Ishikawa (cell line): ENCODE measurements around the gene ANKRD11.

Source experiments
- CEBPB ChIP-seq: IDR thresholded peaks from 2 replicates; pipeline ENCODE4 v1.6.1; 2012
- CREB1 ChIP-seq: IDR thresholded peaks from 2 replicates; pipeline ENCODE4 v1.6.1; 2012; ENCODE audit warnings: low read depth
- EGR1 ChIP-seq: IDR thresholded peaks from 2 replicates; pipeline ENCODE4 v1.6.1; 2012
- EP300 ChIP-seq: IDR thresholded peaks from 2 replicates; pipeline ENCODE4 v1.6.1; 2012; ENCODE audit warnings: borderline replicate concordance
- FOXM1 ChIP-seq: IDR thresholded peaks from 2 replicates; pipeline ENCODE4 v1.6.1; 2012; ENCODE audit warnings: low read depth, borderline replicate concordance
- NFIC ChIP-seq: IDR thresholded peaks from 2 replicates; pipeline ENCODE4 v1.6.1; 2012
- RAD21 ChIP-seq: IDR thresholded peaks from 2 replicates; pipeline ENCODE4 v1.6.1; 2012; ENCODE audit warnings: low read depth
- REST ChIP-seq: IDR thresholded peaks from 2 replicates; pipeline ENCODE4 v1.6.1; 2012; ENCODE audit warnings: low read depth, mild to moderate bottlenecking
- TAF1 ChIP-seq: IDR thresholded peaks from 2 replicates; pipeline ENCODE4 v1.6.1; 2012; ENCODE audit warnings: low read depth, mild to moderate bottlenecking
- TCF12 ChIP-seq: IDR thresholded peaks from 2 replicates; pipeline ENCODE4 v1.6.1; 2012; ENCODE audit warnings: low read depth
- TEAD4 ChIP-seq: IDR thresholded peaks from 2 replicates; pipeline ENCODE4 v1.6.1; 2012
- YY1 ChIP-seq: IDR thresholded peaks from 2 replicates; pipeline ENCODE4 v1.6.1; 2012; ENCODE audit warnings: low read depth
- ZBTB7A ChIP-seq: IDR thresholded peaks from 2 replicates; pipeline ENCODE4 v1.6.1; 2012; ENCODE audit warnings: low read depth
- TF ChIP-seq, protein P1 (sequence below): IDR thresholded peaks from 2 replicates; pipeline ENCODE4 v1.6.1; 2012
- TF ChIP-seq, protein P2 (sequence below): IDR thresholded peaks from 2 replicates; pipeline ENCODE4 v1.6.1; 2012

ANKRD11 gene

GRCh38 chr16:89330177-89330856, 160.0 kb downstream of the ANKRD11 start:
- TF ChIP-seq NFIC = peak; percentile 98
- peak; percentile 79 for TF ChIP-seq FOXM1
- TF ChIP-seq CREB1 = no peak
- TF ChIP-seq TAF1 = no peak
- TF ChIP-seq CEBPB = 0 out of 2 replicates have a peak, but pooled peaks have one; percentile 34
- TF ChIP-seq YY1 = peak; percentile 58; the same call in 1 of the 2 replicates
- TF ChIP-seq EGR1 = peak; percentile 62
- TF ChIP-seq, protein P1, sequence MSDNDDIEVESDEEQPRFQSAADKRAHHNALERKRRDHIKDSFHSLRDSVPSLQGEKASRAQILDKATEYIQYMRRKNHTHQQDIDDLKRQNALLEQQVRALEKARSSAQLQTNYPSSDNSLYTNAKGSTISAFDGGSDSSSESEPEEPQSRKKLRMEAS = peak; percentile 95
- TF ChIP-seq REST = no peak
- TF ChIP-seq TEAD4 = peak; percentile 95
- TF ChIP-seq ZBTB7A = peak; percentile 87; the same call in 1 of the 2 replicates
- TF ChIP-seq, protein P2, sequence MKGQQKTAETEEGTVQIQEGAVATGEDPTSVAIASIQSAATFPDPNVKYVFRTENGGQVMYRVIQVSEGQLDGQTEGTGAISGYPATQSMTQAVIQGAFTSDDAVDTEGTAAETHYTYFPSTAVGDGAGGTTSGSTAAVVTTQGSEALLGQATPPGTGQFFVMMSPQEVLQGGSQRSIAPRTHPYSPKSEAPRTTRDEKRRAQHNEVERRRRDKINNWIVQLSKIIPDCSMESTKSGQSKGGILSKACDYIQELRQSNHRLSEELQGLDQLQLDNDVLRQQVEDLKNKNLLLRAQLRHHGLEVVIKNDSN = peak; percentile 58; the same call in 1 of the 2 replicates
- peak; percentile 22; the same call in 1 of the 2 replicates for TF ChIP-seq RAD21
- TF ChIP-seq EP300 = peak; percentile 95
- peak; percentile 97 for TF ChIP-seq TCF12

- TF ChIP-seq NFIC (peak; percentile 19; the same call in 1 of the 2 replicates), EP300 (peak; percentile 33; the same call in 1 of the 2 replicates), TEAD4 (peak; percentile 28; the same call in 1 of the 2 replicates)
Measured at GRCh38 chr16:89328412-89329400, 161.7 kb downstream of the ANKRD11 start.

GRCh38 chr16:89326721-89327120, 163.6 kb downstream of the ANKRD11 start:
- TF ChIP-seq CEBPB (no peak), TEAD4 (no peak)

- 0 out of 2 replicates have a peak, but pooled peaks have one; percentile 22 for TF ChIP-seq YY1
- TF ChIP-seq, protein P1 = no peak
Measured at GRCh38 chr16:89325861-89326471, 164.4 kb downstream of the ANKRD11 start.

DNA sequence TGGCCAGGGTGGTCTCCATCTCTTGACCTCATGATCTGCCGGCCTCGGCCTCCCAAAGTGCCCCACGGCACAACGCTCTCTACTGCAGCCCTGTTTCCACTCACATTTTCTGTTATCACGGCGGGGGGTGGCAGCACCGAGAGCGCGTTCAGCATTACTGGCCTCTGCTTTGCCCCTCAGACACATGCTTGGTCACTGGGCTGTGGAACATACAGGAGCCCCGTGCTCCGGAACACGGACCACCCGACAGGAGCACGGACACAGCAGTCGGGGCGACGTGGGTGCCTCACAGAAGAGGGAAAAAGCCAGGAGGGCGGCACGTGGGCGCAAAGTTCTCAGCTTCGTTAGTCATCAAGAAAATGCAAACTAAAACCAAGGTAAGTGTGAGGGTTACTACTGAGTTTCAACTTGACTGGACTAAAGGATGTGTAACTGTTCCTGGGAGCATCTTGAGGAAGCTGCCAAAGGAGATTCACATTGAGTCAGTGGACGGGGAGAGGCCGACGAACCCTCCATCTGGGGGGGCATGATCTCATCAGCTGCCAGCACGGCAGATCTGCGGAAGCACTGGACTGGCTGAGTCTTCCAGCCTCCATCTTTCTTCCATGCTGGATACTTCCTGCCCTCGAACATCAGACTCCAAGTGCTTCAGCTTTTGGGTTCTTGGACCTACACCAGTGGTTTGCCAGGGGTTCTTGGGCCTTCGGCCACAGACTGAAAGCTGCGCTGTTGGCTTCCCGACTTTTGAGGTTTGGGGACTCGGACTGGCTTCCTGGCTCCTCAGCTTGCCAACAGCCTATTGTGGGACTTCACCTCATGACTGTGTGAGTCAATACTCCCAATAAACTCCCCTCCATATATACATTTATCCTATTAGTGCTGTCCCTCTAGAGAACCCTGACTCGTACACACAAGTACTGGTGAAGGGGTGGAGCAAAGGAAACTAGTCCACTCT, 166.0 kb downstream of the ANKRD11 start:
- TF ChIP-seq TEAD4 = no peak
- TF ChIP-seq TAF1 = no peak
- TF ChIP-seq CREB1 = no peak
- no peak for TF ChIP-seq EP300
- TF ChIP-seq REST = no peak
- TF ChIP-seq ZBTB7A = no peak
- TF ChIP-seq FOXM1 = no peak
- TF ChIP-seq TCF12 = no peak
- no peak for TF ChIP-seq YY1
- TF ChIP-seq NFIC = no peak
- no peak for TF ChIP-seq RAD21
- no peak for TF ChIP-seq CEBPB
- TF ChIP-seq EGR1 = no peak
- TF ChIP-seq, protein P1 = no peak
- TF ChIP-seq, protein P2 = no peak
